H1 (cell line): ENCODE results near the gene MLEC. TPM values are rescaled to one million over a fixed set of nuclear protein-coding genes. Genes with fewer than 3 reads are reported as not detected.

Experiments used
- CTCF ChIA-PET: fragments of 300-600 bp; sonication (Branson Sonifier 250); formaldehyde crosslinking; loops from one replicate; lab custom pipeline; 2021; ENCODE audit not compliant: partially characterized antibody; lab: Charles Lee
- POLR2A ChIA-PET: fragments of 300-600 bp; sonication (Branson Sonifier 250); formaldehyde crosslinking; loops from one replicate; lab custom pipeline; 2021; ENCODE audit warnings: inconsistent platforms; ENCODE audit not compliant: partially characterized antibody; lab: Charles Lee
- DNase-seq, 2 experiments: peaks; one replicate each; pipeline versions ENCODE4 v3.0.0 to v3.0.0-alpha.2; 2010 to 2022; ENCODE audit warnings: low spot score in 2 of 2, low read depth in 1 of 2, mixed read lengths in 1 of 2
- FAIRE-seq: peaks from 2 replicates; lab custom pipeline; 2011; peaks lifted over from hg19 to GRCh38; lab: Jason Lieb, UNC
- H2AFZ ChIP-seq: 2 replicates; pipeline ENCODE4 v1.8.1; 2012; ENCODE audit warnings: low read length, inconsistent platforms
- H2AK5ac ChIP-seq: 2 replicates; pipeline ENCODE4 v1.6.1; 2013; ENCODE audit warnings: low read depth, low read length
- H2BK120ac ChIP-seq: replicated peaks from 2 replicates; pipeline ENCODE3; 2013; ENCODE audit warnings: low read depth, low read length, inconsistent platforms
- H2BK12ac ChIP-seq: 2 replicates; pipeline ENCODE4 v1.6.1; 2013; ENCODE audit warnings: low read depth, low read length
- H2BK15ac ChIP-seq: 2 replicates; pipeline ENCODE4 v1.6.1; 2013; ENCODE audit warnings: low read length
- H2BK20ac ChIP-seq: 2 replicates; pipeline ENCODE4 v1.6.1; 2013; ENCODE audit warnings: low read length
- H2BK5ac ChIP-seq: 2 replicates; pipeline ENCODE4 v1.6.1; 2013; ENCODE audit warnings: low read depth, low read length
- H3K14ac ChIP-seq: 2 replicates; pipeline ENCODE4 v1.6.1; 2013; ENCODE audit warnings: inconsistent platforms; ENCODE audit not compliant: insufficient read length
- H3K18ac ChIP-seq: 2 replicates; pipeline ENCODE4 v1.6.1; 2013; ENCODE audit warnings: low read length; ENCODE audit errors: extremely low read depth
- H3K23ac ChIP-seq: 2 replicates; pipeline ENCODE4 v1.6.1; 2013; ENCODE audit warnings: inconsistent platforms; ENCODE audit not compliant: insufficient read length
- H3K23me2 ChIP-seq: 2 replicates; pipeline ENCODE4 v1.6.1; 2013; ENCODE audit warnings: low read depth, low read length
- H3K27ac ChIP-seq: 2 replicates; pipeline ENCODE4 v1.6.1; 2011; ENCODE audit warnings: low read depth, low read length, inconsistent platforms
- H3K27me3 ChIP-seq, 4 experiments: replicated peaks in 1 of 4; 1 replicate in 1 of 4; 2 replicates in 3 of 4; pipeline versions ENCODE4 v1.6.1 to v1.8.1; 2011 to 2013; ENCODE audit warnings: low read length in 3 of 4, mild to moderate bottlenecking in 3 of 4, inconsistent platforms in 2 of 4, mixed read lengths in 2 of 4, moderate library complexity in 1 of 4; ENCODE audit not compliant: control insufficient read depth in 3 of 4, insufficient read depth in 3 of 4; ENCODE audit errors: extremely low read depth in 1 of 4
- H3K36me3 ChIP-seq, 4 experiments: 2 replicates each; pipeline versions ENCODE4 v1.6.1 to v1.8.1; 2011 to 2013; ENCODE audit warnings: mild to moderate bottlenecking in 4 of 4, low read length in 3 of 4, moderate library complexity in 2 of 4, control low read depth in 1 of 4, inconsistent platforms in 1 of 4; ENCODE audit not compliant: insufficient read depth in 4 of 4, control insufficient read depth in 2 of 4
- H3K4ac ChIP-seq: replicated peaks from 2 replicates; pipeline ENCODE3; 2013; ENCODE audit warnings: low read length, low read depth, mixed read lengths, inconsistent platforms; ENCODE audit not compliant: insufficient read length
- H3K4me1 ChIP-seq, 4 experiments: replicated peaks in 1 of 4; 1 replicate in 1 of 4; 2 replicates in 3 of 4; pipeline versions ENCODE4 v1.6.1 to v1.8.1; 2011 to 2013; ENCODE audit warnings: low read length in 3 of 4, inconsistent platforms in 2 of 4, mixed read lengths in 1 of 4; ENCODE audit not compliant: insufficient read depth in 4 of 4, control insufficient read depth in 3 of 4
- H3K4me2 ChIP-seq, 2 experiments: 2 replicates each; pipeline versions ENCODE4 v1.6.1 to v1.8.1; 2011 to 2013; ENCODE audit warnings: low read depth in 2 of 2, low read length in 2 of 2, control low read depth in 1 of 2, inconsistent platforms in 1 of 2, mild to moderate bottlenecking in 1 of 2; ENCODE audit not compliant: insufficient read depth in 1 of 2
- H3K4me3 ChIP-seq, 4 experiments: fragments of 200-600, 300-600 bp in 1 of 4; sonication (generic), shearing (Covaris generic), sonication (Bioruptor Twin) in 1 of 4; 2 replicates each; pipeline versions ENCODE4 v1.5.1 to v1.8.1; 2011 to 2016; ENCODE audit warnings: low read length in 4 of 4, low read depth in 3 of 4, control low read depth in 2 of 4, inconsistent platforms in 2 of 4, mild to moderate bottlenecking in 2 of 4, mixed read lengths in 1 of 4, moderate library complexity in 1 of 4; ENCODE audit not compliant: insufficient read depth in 2 of 4; ENCODE audit errors: extremely low read depth in 1 of 4
- H3K56ac ChIP-seq: replicated peaks from 2 replicates; pipeline ENCODE3; 2013; ENCODE audit warnings: low read depth, mild to moderate bottlenecking, mixed read lengths, low read length, inconsistent platforms; ENCODE audit not compliant: insufficient read length
- H3K79me1 ChIP-seq: 2 replicates; pipeline ENCODE4 v1.6.1; 2013; ENCODE audit warnings: low read depth, low read length, control low read depth
- H3K79me2 ChIP-seq, 2 experiments: 2 replicates each; pipeline versions ENCODE4 v1.6.1 to v1.8.1; 2012 to 2013; ENCODE audit warnings: low read length in 2 of 2, mild to moderate bottlenecking in 2 of 2, inconsistent platforms in 1 of 2; ENCODE audit not compliant: insufficient read depth in 2 of 2, control insufficient read depth in 1 of 2
- H3K9ac ChIP-seq, 4 experiments: replicated peaks in 1 of 4; 1 replicate in 1 of 4; 2 replicates in 3 of 4; pipeline versions ENCODE4 v1.6.1 to v1.8.1; 2011 to 2013; ENCODE audit warnings: low read depth in 3 of 4, low read length in 3 of 4, control low read depth in 2 of 4, mild to moderate bottlenecking in 2 of 4, moderate library complexity in 2 of 4, inconsistent platforms in 1 of 4; ENCODE audit errors: extremely low read depth in 1 of 4
- H3K9me3 ChIP-seq, 2 experiments: 2 replicates each; pipeline versions ENCODE4 v1.6.1 to v1.8.1; 2012 to 2013; ENCODE audit warnings: mild to moderate bottlenecking in 2 of 2, moderate library complexity in 2 of 2, control low read depth in 1 of 2, inconsistent platforms in 1 of 2, low read depth in 1 of 2, low read length in 1 of 2, mixed read lengths in 1 of 2; ENCODE audit not compliant: insufficient read depth in 2 of 2
- H4K20me1 ChIP-seq, 2 experiments: replicated peaks in 1 of 2; 2 replicates each; pipeline versions ENCODE3 to v1.8.1; 2011 to 2013; ENCODE audit warnings: inconsistent platforms in 2 of 2, low read length in 2 of 2, mild to moderate bottlenecking in 1 of 2; ENCODE audit not compliant: insufficient read depth in 2 of 2, control insufficient read depth in 1 of 2
- H4K5ac ChIP-seq: 2 replicates; pipeline ENCODE4 v1.6.1; 2013; ENCODE audit warnings: low read length, low read depth, mixed read lengths, inconsistent platforms; ENCODE audit not compliant: insufficient read length
- H4K8ac ChIP-seq: 2 replicates; pipeline ENCODE4 v1.8.0; 2013; ENCODE audit warnings: mild to moderate bottlenecking, moderate library complexity, low read length, inconsistent platforms; ENCODE audit not compliant: insufficient read depth; ENCODE audit errors: extremely low read depth
- H4K91ac ChIP-seq: replicated peaks from 2 replicates; pipeline ENCODE3; 2013; ENCODE audit warnings: low read length, mixed read lengths, inconsistent platforms; ENCODE audit not compliant: insufficient read length
- BCL11A ChIP-seq, 2 experiments: IDR thresholded peaks; one replicate each; pipeline ENCODE4 v1.6.1; 2011; ENCODE audit warnings: low read depth in 2 of 2, low read length in 2 of 2, mild to moderate bottlenecking in 2 of 2
- CBX8 ChIP-seq: fragments of 300-800, 300-1000 bp; sonication (generic); IDR thresholded peaks from 2 replicates; pipeline ENCODE4 v1.7.1; 2016; ENCODE audit warnings: low read depth, low read length, borderline replicate concordance
- CHD2 ChIP-seq: IDR thresholded peaks from 2 replicates; pipeline ENCODE4 v1.6.1; 2012; ENCODE audit warnings: low read length, improper control_type of control experiment
- HDAC6 ChIP-seq: IDR thresholded peaks from one replicate; pipeline ENCODE4 v1.7.1; 2012; ENCODE audit warnings: low read depth, mild to moderate bottlenecking, inconsistent platforms, low read length, moderate library complexity
- KDM4A ChIP-seq: IDR thresholded peaks from one replicate; pipeline ENCODE4 v1.7.1; 2012; ENCODE audit warnings: low read depth, mild to moderate bottlenecking, moderate library complexity, low read length, inconsistent platforms; ENCODE audit not compliant: severe bottlenecking
- MAX ChIP-seq: IDR thresholded peaks from 2 replicates; pipeline ENCODE4 v1.6.1; 2012; ENCODE audit warnings: inconsistent platforms
- NRF1 ChIP-seq: IDR thresholded peaks from 2 replicates; pipeline ENCODE4 v1.6.1; 2011; ENCODE audit warnings: mild to moderate bottlenecking, low read depth, low read length, improper control_type of control experiment
- POU5F1 ChIP-seq: IDR thresholded peaks from 2 replicates; pipeline ENCODE4 v1.6.1; 2011; ENCODE audit warnings: low read depth, mild to moderate bottlenecking, low read length, moderate library complexity
- RXRA ChIP-seq: IDR thresholded peaks from 2 replicates; pipeline ENCODE4 v1.6.1; 2011; ENCODE audit warnings: low read depth, mild to moderate bottlenecking, low read length, moderate library complexity; ENCODE audit not compliant: insufficient read depth
- SAP30 ChIP-seq: fragments of 300-600 bp; sonication (generic); IDR thresholded peaks from 2 replicates; pipeline ENCODE4 v1.7.1; 2012; ENCODE audit warnings: low read length, moderate library complexity, mild to moderate bottlenecking, inconsistent platforms; ENCODE audit not compliant: insufficient read depth, insufficient replicate concordance
- SP2 ChIP-seq: IDR thresholded peaks from 2 replicates; pipeline ENCODE4 v1.6.1; 2012; ENCODE audit warnings: mild to moderate bottlenecking, low read length, inconsistent platforms
- WGBS, 2 experiments: shearing (Covaris generic) in 1 of 2; methylation state at CpG; one replicate each; pipeline versions ENCODE4 v1.1.6 to v1.1.7; 2013 to 2015; ENCODE audit warnings: low lambda C conversion rate in 2 of 2, mixed read lengths in 2 of 2, inconsistent platforms in 1 of 2, low coverage in 1 of 2, missing lambda C conversion rate in 1 of 2; ENCODE audit not compliant: insufficient replicate concordance in 2 of 2, insufficient coverage in 1 of 2, insufficient read length in 1 of 2; ENCODE audit errors: extremely low coverage in 1 of 2, missing lambda C conversion rate in 1 of 2; 5-methylcytosine and 5-hydroxymethylcytosine counted together
- polyA plus RNA-seq, 7 experiments: library from polyadenylated mRNA; depleted of rRNA in 3 of 7; stranded (reverse) in 5 of 7; unstranded in 2 of 7; fragments of >200 nt in 5 of 7; fragments of 200-250 nt in 2 of 7; gene quantifications; 1 replicate in 5 of 7; 2 replicates in 1 of 7; 4 replicates in 1 of 7; pipeline versions ENCODE4 v1.2.1 to v1.2.3, GENCODE V29; 2011 to 2013; ENCODE audit warnings: missing spikeins in 2 of 7, mixed read lengths in 2 of 7
- total RNA-seq: library from RNA; stranded (reverse); fragmentation: NEBNext Ultra II Directional; extraction: Animal tissue kit (Norgen Biotek cat#: 25700); gene quantifications from 2 replicates; pipeline ENCODE4 v1.2.1, GENCODE V29; 2021

The MLEC gene
- total and polyA plus RNA-seq, 2 of the 8 experiments (the other 6 are each of a cell fraction or from before 2014, with no cell fraction given): 37.1 to 260 TPM

- H2BK15ac ChIP-seq: no peak overlapping the region
- H4K8ac ChIP-seq: no peak overlapping the region; the same call in none of the 2 replicates
- no peak overlapping the region for H2BK12ac ChIP-seq
- H3K27ac ChIP-seq: no peak overlapping the region
- H4K5ac ChIP-seq: no peak overlapping the region
- no peak for FAIRE-seq
- ChIA-PET CTCF (interaction anchor here (0.7 to 7.3 kb wide), 7 partner anchors 11 to 76 kb away, joined by 3 to 100 read pairs (median 4); no protein-coding TSS in a partner anchor), POLR2A (interaction anchor here (0.6 to 0.9 kb wide), 2 partner anchors 36 to 215 kb away, joined by 3 read pairs; no protein-coding TSS in a partner anchor)
- no peak overlapping the region for H2BK120ac ChIP-seq
- no peaks in the 10 kb centered on the region for H3K79me2 ChIP-seq
- no peak overlapping the region for H3K4ac ChIP-seq
- H3K23ac ChIP-seq: no peak overlapping the region
- 91% methylated on average over 22 of the region's 22 CpGs; no CpG with 5 or more reads in 1 of the 2 experiments for WGBS, 2 experiments
- H4K91ac ChIP-seq: no peak overlapping the region
- no peak overlapping the region for H3K56ac ChIP-seq
- no peak overlapping the region for H3K4me3 ChIP-seq
- H3K4me1 ChIP-seq: no peaks in the 10 kb centered on the region
- H2BK20ac ChIP-seq: no peak overlapping the region; the same call in 1 of the 2 replicates
- H2AK5ac ChIP-seq: 0 out of 2 replicates have a peak overlapping the region, but pooled peaks have one; percentile 3
- H2AFZ ChIP-seq: no peak overlapping the region
- no peaks in the 10 kb centered on the region for H3K27me3 ChIP-seq
- H3K4me2 ChIP-seq: no peak overlapping the region
- H3K79me1 ChIP-seq: no peaks in the 10 kb centered on the region; the same call in 1 of the 2 replicates
- H3K23me2 ChIP-seq: peaks cover 4% of the 10 kb centered on the region; the same call in 1 of the 2 replicates
- H3K9me3 ChIP-seq: no peaks in the 10 kb centered on the region
- no peaks in the 10 kb centered on the region for H3K36me3 ChIP-seq
- no peak overlapping the region for H3K9ac ChIP-seq
- peaks cover 0 to 4% of the 10 kb centered on the region in 2 experiments for H4K20me1 ChIP-seq
- peak in 1 of 2 experiments; percentile 42 for DNase-seq
- no peak overlapping the region for H3K14ac ChIP-seq
- H2BK5ac ChIP-seq: 0 out of 2 replicates have a peak overlapping the region, but pooled peaks have one; percentile 26
- H3K18ac ChIP-seq: no peak overlapping the region; the same call in 1 of the 2 replicates
- TF ChIP-seq CBX8 (no peak), POU5F1 (no peak), CHD2 (no peak), SAP30 (no peak), RXRA (no peak), MAX (no peak), SP2 (no peak), KDM4A (no peak), BCL11A (IDR thresholded peaks at IDR 0.05; ENCODE audit: low read depth in 2 of 2, low read length in 2 of 2) (no peak), HDAC6 (no peak), NRF1 (no peak)
Measured at GRCh38 chr12:120658286-120659150, 28.4 kb upstream of the MLEC start.
